CD4-positive, alpha-beta T cell treated with Interleukin-10 for 1 hour (primary cell): ENCODE measurements around the gene WNT7B.

Source experiments
- DNase-seq: peaks from one replicate; pipeline ENCODE4 v3.0.0-alpha.2; 2020

Gene WNT7B

DNA sequence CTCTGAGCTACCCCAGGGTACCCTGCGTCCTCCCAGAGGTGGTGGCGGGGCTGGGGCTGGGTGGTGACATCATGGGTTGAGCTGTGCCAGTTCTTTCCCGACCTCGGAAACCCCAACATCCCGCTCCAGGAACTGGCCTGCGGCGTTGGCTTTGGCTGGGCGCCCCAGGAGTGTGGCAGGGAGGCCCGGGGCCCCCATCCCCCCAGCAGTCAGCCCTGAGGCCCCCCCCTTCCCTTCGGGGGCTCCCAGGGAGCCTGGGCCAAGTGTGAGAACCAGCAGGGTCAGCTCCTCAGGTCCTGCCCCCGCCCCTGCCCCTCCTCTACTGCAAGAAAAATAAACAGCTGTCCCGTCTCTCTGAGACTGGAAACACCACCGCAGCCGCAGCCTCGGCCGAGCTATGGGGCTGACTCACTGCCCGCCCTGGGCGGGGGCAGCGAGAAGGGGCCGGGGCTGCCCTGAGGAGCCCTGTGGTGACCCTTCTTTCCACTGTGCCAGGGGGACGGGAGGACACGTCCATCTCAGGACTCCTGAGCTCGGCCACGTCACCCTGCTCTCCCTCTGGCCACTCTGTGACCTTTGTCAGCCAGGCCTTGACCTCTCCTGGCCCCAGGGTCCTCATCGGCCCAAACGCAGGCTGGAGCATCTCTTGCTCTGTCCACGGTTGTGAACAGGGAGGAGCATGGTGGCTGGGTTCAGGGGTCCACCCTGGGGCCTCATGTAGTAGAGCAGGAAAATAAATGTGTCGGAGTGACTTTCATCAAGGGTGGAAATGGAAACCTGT, 73.4 kb downstream of the WNT7B start:
- no peak for DNase-seq

DNA sequence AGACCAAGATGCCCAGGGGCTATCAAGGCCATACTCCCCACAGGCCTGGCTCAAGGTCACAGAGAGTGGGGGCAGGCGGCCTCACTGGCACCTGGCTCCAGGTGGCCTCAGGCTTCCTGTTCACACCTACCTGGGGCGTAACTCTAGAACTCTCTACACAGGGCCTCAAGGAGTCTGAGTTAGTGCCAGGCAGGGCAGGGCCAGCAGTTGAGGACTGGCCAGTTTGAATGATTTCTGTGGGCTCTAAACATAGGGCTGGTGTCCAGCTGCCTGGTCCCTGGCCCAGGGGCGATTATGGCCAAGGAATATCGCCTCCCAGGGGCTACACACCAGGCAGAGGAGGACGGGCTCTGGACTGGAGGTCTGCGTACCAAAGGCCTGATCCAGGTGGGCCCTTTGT, 79.2 kb downstream of the WNT7B start:
- DNase-seq, result no peak

- no peak for DNase-seq
Observed at GRCh38 chr22:45896964-45897538, 79.9 kb downstream of the WNT7B start.

- no peak for DNase-seq
Observed at GRCh38 chr22:45896153-45896951, 80.6 kb downstream of the WNT7B start.

DNA sequence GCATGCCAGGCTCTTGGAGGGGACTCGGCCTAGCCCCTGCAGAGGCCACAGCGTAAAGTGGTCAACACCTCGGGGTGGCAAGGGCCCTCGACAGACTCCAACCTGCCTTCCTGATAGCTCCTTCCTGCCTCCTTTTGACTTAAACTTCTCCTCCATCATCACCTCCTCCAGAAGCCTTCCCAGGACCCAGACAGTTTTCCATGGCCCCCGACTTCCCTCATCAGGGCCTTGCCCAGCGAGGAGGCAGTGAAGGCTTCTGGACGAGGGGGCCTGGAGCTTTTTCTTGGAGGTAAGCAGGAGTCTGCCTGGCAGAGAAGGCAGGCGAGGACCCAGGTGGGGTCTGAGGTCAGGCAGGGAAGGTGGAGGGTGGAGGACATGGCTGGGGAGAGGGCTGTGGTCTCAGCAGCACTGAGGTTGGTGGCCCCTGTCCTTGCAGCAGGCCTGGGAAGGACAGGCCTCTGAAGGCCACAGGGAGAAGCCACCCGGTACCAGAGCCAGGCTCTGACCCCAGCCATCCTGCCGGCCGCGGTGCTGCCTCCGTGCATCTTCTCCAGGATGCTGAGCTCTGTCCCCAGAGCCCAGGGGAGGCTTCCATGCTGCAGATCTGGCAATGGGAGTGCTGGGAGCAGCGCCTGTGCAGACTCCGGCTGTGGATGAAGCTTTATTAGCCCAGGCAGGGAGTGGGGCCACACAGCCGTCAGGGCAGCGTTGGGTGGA, 81.4 kb downstream of the WNT7B start:
- no peak for DNase-seq

GRCh38 chr22:45893516-45893915, 83.4 kb downstream of the WNT7B start:
- no peak for DNase-seq

DNA sequence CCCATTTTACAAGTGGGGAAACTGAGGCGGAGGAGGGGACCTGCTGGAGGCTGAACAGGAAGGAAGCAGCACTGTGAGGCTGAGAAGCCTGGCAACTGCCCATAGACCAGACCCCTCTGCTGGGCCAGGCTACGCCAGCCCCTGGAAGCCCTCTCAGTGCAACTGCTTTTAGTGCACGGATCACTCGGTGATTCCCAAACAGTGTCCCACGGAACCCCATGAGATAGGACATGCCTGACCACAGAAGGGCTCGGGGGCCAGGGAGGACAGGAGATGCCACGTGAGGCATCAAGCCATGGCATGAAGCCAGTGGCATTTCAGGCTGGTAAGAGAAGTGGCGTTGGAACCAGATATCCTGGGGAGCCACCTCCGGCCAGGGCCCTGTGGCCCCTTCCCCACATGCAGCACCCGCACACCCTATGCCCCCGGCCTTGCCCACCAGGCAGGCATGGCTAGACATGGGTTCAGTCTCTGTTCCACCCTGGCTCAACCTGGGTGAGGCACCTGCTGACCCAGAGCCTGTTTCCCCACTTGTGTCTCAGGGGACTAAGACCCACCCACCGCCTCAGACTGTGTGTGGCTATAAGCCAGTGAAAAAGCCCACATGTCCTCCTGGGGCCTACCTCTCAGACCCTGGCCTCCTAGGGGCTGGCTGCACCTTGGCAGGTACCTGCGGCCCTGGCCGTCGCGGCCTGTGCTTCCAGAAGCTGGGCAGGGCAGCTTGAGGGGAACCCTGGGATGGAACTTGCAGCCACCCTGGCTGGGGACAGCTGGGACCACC, 84.1 kb downstream of the WNT7B start:
- no peak for DNase-seq

GRCh38 chr22:45891996-45892621, 84.9 kb downstream of the WNT7B start:
- no peak for DNase-seq

- DNase-seq, result no peak
Observed at GRCh38 chr22:45891471-45891995, 85.4 kb downstream of the WNT7B start.

- no peak for DNase-seq
Observed at GRCh38 chr22:45891021-45891421, 85.9 kb downstream of the WNT7B start.

DNA sequence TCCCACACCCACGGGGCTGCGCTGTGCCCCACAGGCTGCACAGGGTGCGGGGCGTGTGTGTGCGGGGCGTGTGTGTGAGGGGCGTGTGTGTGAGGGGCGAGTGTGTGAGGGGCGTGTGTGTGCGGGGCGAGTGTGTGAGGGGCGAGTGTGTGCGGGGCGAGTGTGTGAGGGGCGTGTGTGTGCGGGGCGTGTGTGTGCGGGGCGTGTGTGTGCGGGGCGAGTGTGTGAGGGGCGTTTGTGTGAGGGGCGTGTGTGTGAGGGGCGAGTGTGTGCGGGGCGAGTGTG, 86.7 kb downstream of the WNT7B start:
- no peak for DNase-seq

DNA sequence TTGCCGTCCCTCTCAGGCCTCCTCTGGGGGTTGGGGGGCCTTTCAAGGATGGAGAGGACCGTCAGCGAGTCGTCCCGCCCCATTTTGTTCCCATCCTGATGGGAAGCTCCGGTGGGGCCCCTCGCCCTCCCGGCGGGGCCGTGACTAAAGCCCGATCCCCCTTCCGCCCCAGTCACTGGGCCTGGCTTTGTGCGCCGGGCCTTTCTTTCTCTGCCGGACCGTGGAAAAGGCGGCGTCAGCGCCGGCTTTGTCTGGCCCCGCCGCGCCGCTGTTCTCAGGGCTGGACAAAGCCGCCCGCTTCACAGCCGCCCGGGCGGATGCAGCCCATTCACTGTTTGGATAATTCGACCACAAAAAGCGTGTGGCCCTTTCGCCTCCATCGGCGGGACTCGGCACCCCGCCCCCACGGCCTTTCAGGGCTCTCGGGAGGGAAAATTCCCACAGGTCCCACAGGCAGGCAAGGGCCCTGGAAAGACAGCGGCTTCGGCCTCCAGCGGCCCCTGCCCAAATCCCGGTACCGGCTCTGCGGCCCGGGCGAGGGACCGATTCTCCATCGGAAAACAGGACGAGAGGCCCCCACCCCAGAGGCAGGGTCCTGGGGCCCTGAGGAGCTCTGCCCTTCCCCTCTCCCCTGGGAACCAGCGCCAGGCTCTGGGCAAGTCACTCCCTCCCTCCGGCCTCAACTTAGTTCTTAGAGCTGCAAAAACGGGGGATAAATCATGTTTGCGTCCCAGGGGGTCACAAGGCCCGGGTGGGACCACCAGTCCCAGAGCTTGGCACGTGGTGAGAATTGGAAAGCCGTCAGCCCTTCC, 87.2 kb downstream of the WNT7B start:
- no peak for DNase-seq

- DNase-seq, result no peak
Observed at GRCh38 chr22:45889093-45889538, 87.8 kb downstream of the WNT7B start.

DNA sequence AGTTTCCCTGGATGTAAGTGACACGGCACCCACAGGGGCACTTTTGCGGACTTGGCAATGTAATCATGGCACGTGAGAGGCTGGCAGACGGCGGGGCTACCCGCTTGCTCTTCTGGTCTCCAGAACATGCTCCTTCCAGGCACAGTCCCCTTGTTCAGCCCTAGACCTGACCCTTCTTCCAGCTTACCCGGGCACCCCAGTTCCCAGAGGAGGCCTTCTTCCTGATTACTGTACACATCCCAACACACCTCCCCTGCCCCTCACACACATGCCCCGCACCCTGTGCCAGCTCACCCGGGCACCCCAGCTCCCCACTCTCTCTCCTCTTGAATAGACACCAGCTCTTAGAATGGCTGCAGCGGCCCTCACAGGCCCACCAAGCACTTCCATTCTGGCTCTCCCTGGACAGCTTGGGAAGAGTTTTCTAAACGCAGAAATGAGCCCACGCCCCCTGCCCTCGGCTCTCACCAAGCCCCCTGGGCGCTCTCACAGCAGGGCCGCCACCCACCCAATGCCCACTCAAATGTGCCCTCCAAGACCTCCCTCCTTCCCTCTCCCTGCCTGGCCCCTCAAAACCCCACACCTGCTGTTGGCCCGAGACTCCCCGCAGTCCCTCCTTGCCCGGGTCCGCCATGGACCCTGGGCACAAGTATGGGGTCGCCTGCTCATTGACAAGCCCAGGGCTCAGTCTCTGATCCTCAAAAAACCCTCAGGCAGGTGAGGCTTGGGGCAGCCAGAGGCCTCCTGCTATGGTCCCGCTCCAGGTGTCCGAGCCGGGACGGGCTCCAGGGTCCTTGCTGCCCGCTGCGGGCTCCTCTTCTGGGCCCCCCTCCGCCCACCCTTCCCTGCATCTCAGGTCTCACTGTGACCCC, 88.5 kb downstream of the WNT7B start:
- DNase-seq, result no peak

DNA sequence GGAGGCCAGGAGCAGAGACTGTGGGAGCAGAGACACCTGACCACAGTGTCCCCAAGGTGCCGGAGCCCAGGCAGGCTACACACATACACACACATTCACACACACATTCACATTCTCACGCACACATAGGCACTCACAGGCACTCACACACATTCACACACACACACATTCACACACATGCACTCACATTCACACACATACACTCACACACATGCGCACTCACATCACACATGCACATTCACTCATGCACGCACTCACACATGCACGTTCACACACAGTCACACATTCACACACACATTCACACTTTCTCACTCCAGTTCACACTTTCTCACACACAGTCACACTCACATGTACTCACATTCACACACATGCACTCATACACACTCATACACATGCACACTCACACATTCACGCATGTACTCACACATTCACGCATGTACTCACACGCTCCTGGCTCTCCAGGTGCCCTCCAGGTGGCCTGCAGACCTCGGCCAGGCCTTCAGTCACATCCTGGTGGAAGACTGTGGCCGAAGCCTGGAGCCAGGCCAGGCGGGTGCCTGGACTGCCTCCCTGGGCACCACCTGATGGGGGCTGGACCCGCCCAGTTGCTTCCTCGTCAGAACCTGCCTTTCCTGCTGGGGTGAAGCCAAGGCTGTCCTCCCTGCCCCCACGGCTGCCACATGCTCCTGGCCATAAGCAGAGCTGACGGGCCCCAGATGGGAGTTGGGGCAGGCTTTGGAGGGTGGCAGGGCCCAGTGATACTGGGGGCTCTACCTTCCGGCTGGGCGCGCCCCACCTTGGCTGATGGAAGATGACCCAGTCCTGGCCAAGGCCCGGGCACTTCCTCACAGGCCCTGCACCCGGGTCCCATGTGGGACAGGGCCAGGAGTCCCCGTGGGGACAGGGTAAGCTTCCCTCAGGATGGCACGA, 89.5 kb downstream of the WNT7B start:
- DNase-seq, result no peak

DNA sequence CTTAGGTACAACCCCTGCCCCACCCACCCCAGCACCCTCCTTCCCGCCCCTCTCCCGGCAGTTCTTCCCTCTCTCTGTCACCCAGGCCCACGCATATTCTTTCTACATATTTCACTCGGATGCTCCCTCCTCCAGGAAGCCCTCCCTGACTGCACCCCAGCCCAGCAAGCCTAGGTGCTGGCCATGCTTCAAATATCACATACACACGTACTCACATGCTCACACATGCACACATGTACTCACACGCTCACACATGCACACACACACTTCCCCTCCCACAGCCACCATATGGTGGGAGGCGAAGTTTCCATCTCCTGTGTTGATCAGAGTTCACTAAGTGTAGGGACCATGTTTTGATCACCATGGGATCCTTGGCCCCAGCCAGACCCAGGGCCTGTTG, 90.4 kb downstream of the WNT7B start:
- DNase-seq, result no peak

GRCh38 chr22:45885941-45886395, 91.0 kb downstream of the WNT7B start:
- no peak for DNase-seq

DNA sequence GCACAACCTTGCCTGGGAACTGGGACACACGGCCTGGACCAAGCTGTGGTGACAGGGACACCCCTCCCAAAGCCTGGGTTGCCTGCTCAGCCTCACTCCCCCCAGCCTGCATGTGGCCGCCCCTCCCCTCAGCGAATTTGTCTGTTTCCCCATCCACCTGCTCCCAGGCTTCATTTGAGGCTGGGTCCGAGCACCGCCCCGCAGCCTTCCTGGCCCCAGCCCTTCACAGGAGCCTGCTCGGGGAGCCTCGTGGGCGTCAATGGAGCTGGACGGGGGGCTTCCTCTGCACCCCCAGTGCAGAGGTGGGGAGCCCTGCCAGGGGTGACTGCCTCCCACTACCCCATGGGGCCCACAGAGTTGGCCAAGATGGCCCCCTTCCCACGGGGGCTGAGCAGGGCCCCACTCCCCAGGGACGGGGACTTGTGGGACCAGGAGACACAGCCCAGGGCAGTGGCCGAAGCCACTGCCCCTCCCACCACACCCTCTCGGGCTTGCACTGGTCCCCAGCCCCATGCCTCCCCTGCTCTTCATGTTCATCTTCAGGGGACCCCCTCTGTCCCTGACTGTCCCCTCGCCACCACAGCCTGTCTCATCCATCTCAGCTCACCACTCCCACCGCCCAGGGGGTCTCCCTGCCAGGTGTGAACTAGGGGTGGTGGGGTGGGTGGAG, 91.7 kb downstream of the WNT7B start:
- DNase-seq, result no peak
